WTC11 (cell line): ENCODE measurements around the gene GPATCH8. TPM values are rescaled to one million over a fixed set of nuclear protein-coding genes. Genes with fewer than 3 reads are reported as not detected.

Experiments used
- CBFB ChIP-seq: sonication (generic); formaldehyde crosslinking; IDR thresholded peaks from 2 replicates; pipeline ENCODE4 v1.8.1; 2022; ENCODE audit warnings: mild to moderate bottlenecking, low read depth, missing genetic modification reagents
- E2F5 ChIP-seq: sonication (generic); formaldehyde crosslinking; IDR thresholded peaks from 2 replicates; pipeline ENCODE4 v1.8.1; 2022; ENCODE audit warnings: mild to moderate bottlenecking, moderate library complexity, missing genetic modification reagents
- EMX1 ChIP-seq: fragments of 250-450 bp; sonication (Bioruptor Pico); IDR thresholded peaks from 2 replicates; pipeline ENCODE4 v1.8.0; 2021; ENCODE audit warnings: mild to moderate bottlenecking
- ETV6 ChIP-seq: sonication (generic); formaldehyde crosslinking; IDR thresholded peaks from 2 replicates; pipeline ENCODE4 v1.8.1; 2022; ENCODE audit warnings: mild to moderate bottlenecking, missing genetic modification reagents
- GABPB1 ChIP-seq: sonication (generic); formaldehyde crosslinking; IDR thresholded peaks from 2 replicates; pipeline ENCODE4 v1.8.1; 2023; ENCODE audit warnings: mild to moderate bottlenecking, missing genetic modification reagents
- IRF1 ChIP-seq: sonication (generic); formaldehyde crosslinking; IDR thresholded peaks from 2 replicates; pipeline ENCODE4 v1.8.0; 2023; ENCODE audit warnings: missing genetic modification reagents
- IRF2 ChIP-seq: sonication (generic); formaldehyde crosslinking; IDR thresholded peaks from 2 replicates; pipeline ENCODE4 v1.8.0; 2022; ENCODE audit warnings: low read depth, missing genetic modification reagents, borderline replicate concordance
- NR1H2 ChIP-seq: sonication (generic); formaldehyde crosslinking; IDR thresholded peaks from 2 replicates; pipeline ENCODE4 v1.9.0; 2021; ENCODE audit warnings: mild to moderate bottlenecking, moderate library complexity, missing genetic modification reagents
- OVOL2 ChIP-seq: fragments of 250-450 bp; sonication (Bioruptor Pico); IDR thresholded peaks from 2 replicates; pipeline ENCODE4 v1.9.0; 2021; ENCODE audit warnings: mild to moderate bottlenecking, borderline replicate concordance
- TCF7 ChIP-seq: sonication (generic); formaldehyde crosslinking; IDR thresholded peaks from 2 replicates; pipeline ENCODE4 v1.8.0; 2022; ENCODE audit warnings: mild to moderate bottlenecking, low read depth, missing genetic modification reagents, moderate library complexity
- TEAD4 ChIP-seq: sonication (generic); formaldehyde crosslinking; IDR thresholded peaks from 2 replicates; pipeline ENCODE4 v1.8.0; 2022; ENCODE audit warnings: mild to moderate bottlenecking, missing genetic modification reagents
- TP53 ChIP-seq: sonication (generic); formaldehyde crosslinking; IDR thresholded peaks from 2 replicates; pipeline ENCODE4 v1.8.1; 2023; ENCODE audit warnings: mild to moderate bottlenecking, missing genetic modification reagents
- ZBTB21 ChIP-seq: sonication (generic); formaldehyde crosslinking; IDR thresholded peaks from 2 replicates; pipeline ENCODE4 v1.8.1; 2023; ENCODE audit warnings: mild to moderate bottlenecking, missing genetic modification reagents, borderline replicate concordance
- ZMAT4 ChIP-seq: fragments of 250-450 bp; sonication (Bioruptor Pico); IDR thresholded peaks from 2 replicates; pipeline ENCODE4 v1.9.0; 2021; ENCODE audit warnings: mild to moderate bottlenecking
- ZNF317 ChIP-seq: sonication (generic); formaldehyde crosslinking; IDR thresholded peaks from 2 replicates; pipeline ENCODE4 v1.8.1; 2023; ENCODE audit warnings: low read depth, mild to moderate bottlenecking, moderate library complexity, missing genetic modification reagents, borderline replicate concordance
- ZNF416 ChIP-seq: fragments of 250-450 bp; sonication (Bioruptor Pico); IDR thresholded peaks from 2 replicates; pipeline ENCODE4 v1.9.0; 2021; ENCODE audit warnings: mild to moderate bottlenecking, inconsistent platforms
- total RNA-seq: library from RNA; stranded (reverse); gene quantifications from 3 replicates; pipeline ENCODE4 v1.2.3, GENCODE V29; 2021
- TF ChIP-seq, protein P1 (sequence below): sonication (generic); formaldehyde crosslinking; IDR thresholded peaks from 2 replicates; pipeline ENCODE4 v1.8.0; 2022; ENCODE audit warnings: mild to moderate bottlenecking, missing genetic modification reagents
- TF ChIP-seq, protein P2 (sequence below): sonication (generic); formaldehyde crosslinking; IDR thresholded peaks from 2 replicates; pipeline ENCODE4 v1.8.0; 2023; ENCODE audit warnings: mild to moderate bottlenecking, missing genetic modification reagents
- TF ChIP-seq, protein P3 (sequence below): sonication (generic); formaldehyde crosslinking; IDR thresholded peaks from 2 replicates; pipeline ENCODE4 v1.8.0; 2022; ENCODE audit warnings: missing genetic modification reagents
- TF ChIP-seq, protein P4 (sequence below): sonication (generic); formaldehyde crosslinking; IDR thresholded peaks from 2 replicates; pipeline ENCODE4 v1.8.1; 2023; ENCODE audit warnings: mild to moderate bottlenecking, missing genetic modification reagents, borderline replicate concordance
- TF ChIP-seq, protein P5 (sequence below): sonication (generic); formaldehyde crosslinking; IDR thresholded peaks from 2 replicates; pipeline ENCODE4 v1.8.1; 2022; ENCODE audit warnings: missing genetic modification reagents, borderline replicate concordance
- TF ChIP-seq, protein P6 (sequence below): sonication (generic); formaldehyde crosslinking; IDR thresholded peaks from 2 replicates; pipeline ENCODE4 v1.8.1; 2023; ENCODE audit warnings: mild to moderate bottlenecking, missing genetic modification reagents

The GPATCH8 gene
- total RNA-seq, 1 experiment from 2014 or later: 51.9 TPM

DNA sequence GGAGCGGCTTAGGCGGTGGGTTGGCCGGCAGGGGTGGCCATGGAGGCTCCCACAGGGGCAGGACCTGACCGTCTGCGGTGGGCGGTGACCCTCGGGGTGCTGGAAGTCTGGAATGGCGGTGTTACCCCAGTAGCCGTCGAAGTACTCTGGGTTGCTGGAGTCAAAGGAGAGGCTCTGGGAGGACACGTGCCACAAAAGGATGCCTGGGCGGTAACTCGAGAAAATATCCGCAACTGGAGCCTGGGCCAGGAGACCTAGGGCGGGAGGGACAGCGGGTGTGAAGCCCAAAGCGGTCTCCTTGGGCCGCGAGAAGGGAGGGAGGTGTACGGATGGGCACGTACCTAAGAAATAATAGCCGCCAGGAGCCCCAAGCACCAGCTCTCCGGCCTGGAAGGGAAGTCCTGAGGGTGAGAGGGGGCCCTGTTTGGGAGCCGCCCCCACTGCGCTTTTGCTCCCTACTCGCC is 118.4 kb downstream of the GPATCH8 start (continued):
- TF ChIP-seq, protein P1, sequence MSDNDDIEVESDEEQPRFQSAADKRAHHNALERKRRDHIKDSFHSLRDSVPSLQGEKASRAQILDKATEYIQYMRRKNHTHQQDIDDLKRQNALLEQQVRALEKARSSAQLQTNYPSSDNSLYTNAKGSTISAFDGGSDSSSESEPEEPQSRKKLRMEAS: peak; percentile 95
- TF ChIP-seq ETV6 (CRISPR knock-in tag): peak; percentile 82
- peak; percentile 51; the same call in 1 of the 2 replicates for TF ChIP-seq TEAD4 (CRISPR knock-in tag)
- TF ChIP-seq, protein P2, sequence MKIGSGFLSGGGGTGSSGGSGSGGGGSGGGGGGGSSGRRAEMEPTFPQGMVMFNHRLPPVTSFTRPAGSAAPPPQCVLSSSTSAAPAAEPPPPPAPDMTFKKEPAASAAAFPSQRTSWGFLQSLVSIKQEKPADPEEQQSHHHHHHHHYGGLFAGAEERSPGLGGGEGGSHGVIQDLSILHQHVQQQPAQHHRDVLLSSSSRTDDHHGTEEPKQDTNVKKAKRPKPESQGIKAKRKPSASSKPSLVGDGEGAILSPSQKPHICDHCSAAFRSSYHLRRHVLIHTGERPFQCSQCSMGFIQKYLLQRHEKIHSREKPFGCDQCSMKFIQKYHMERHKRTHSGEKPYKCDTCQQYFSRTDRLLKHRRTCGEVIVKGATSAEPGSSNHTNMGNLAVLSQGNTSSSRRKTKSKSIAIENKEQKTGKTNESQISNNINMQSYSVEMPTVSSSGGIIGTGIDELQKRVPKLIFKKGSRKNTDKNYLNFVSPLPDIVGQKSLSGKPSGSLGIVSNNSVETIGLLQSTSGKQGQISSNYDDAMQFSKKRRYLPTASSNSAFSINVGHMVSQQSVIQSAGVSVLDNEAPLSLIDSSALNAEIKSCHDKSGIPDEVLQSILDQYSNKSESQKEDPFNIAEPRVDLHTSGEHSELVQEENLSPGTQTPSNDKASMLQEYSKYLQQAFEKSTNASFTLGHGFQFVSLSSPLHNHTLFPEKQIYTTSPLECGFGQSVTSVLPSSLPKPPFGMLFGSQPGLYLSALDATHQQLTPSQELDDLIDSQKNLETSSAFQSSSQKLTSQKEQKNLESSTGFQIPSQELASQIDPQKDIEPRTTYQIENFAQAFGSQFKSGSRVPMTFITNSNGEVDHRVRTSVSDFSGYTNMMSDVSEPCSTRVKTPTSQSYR (CRISPR knock-in tag): no peak
- no peak for TF ChIP-seq NR1H2 (CRISPR knock-in tag)
- no peak for TF ChIP-seq OVOL2 (CRISPR knock-in tag)
- TF ChIP-seq, protein P3, sequence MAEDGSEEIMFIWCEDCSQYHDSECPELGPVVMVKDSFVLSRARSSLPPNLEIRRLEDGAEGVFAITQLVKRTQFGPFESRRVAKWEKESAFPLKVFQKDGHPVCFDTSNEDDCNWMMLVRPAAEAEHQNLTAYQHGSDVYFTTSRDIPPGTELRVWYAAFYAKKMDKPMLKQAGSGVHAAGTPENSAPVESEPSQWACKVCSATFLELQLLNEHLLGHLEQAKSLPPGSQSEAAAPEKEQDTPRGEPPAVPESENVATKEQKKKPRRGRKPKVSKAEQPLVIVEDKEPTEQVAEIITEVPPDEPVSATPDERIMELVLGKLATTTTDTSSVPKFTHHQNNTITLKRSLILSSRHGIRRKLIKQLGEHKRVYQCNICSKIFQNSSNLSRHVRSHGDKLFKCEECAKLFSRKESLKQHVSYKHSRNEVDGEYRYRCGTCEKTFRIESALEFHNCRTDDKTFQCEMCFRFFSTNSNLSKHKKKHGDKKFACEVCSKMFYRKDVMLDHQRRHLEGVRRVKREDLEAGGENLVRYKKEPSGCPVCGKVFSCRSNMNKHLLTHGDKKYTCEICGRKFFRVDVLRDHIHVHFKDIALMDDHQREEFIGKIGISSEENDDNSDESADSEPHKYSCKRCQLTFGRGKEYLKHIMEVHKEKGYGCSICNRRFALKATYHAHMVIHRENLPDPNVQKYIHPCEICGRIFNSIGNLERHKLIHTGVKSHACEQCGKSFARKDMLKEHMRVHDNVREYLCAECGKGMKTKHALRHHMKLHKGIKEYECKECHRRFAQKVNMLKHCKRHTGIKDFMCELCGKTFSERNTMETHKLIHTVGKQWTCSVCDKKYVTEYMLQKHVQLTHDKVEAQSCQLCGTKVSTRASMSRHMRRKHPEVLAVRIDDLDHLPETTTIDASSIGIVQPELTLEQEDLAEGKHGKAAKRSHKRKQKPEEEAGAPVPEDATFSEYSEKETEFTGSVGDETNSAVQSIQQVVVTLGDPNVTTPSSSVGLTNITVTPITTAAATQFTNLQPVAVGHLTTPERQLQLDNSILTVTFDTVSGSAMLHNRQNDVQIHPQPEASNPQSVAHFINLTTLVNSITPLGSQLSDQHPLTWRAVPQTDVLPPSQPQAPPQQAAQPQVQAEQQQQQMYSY (CRISPR knock-in tag): peak; percentile 44; the same call in 1 of the 2 replicates
- no peak for TF ChIP-seq TP53 (CRISPR knock-in tag)
- TF ChIP-seq E2F5 (CRISPR knock-in tag): 0 out of 2 replicates have a peak, but pooled peaks have one; percentile 19
- no peak for TF ChIP-seq ZNF317 (CRISPR knock-in tag)
- no peak for TF ChIP-seq ZBTB21 (CRISPR knock-in tag)
- TF ChIP-seq IRF1 (CRISPR knock-in tag): peak; percentile 74; the same call in 1 of the 2 replicates
- TF ChIP-seq IRF2: 0 out of 2 replicates have a peak, but pooled peaks have one; percentile 51
- TF ChIP-seq, protein P4, sequence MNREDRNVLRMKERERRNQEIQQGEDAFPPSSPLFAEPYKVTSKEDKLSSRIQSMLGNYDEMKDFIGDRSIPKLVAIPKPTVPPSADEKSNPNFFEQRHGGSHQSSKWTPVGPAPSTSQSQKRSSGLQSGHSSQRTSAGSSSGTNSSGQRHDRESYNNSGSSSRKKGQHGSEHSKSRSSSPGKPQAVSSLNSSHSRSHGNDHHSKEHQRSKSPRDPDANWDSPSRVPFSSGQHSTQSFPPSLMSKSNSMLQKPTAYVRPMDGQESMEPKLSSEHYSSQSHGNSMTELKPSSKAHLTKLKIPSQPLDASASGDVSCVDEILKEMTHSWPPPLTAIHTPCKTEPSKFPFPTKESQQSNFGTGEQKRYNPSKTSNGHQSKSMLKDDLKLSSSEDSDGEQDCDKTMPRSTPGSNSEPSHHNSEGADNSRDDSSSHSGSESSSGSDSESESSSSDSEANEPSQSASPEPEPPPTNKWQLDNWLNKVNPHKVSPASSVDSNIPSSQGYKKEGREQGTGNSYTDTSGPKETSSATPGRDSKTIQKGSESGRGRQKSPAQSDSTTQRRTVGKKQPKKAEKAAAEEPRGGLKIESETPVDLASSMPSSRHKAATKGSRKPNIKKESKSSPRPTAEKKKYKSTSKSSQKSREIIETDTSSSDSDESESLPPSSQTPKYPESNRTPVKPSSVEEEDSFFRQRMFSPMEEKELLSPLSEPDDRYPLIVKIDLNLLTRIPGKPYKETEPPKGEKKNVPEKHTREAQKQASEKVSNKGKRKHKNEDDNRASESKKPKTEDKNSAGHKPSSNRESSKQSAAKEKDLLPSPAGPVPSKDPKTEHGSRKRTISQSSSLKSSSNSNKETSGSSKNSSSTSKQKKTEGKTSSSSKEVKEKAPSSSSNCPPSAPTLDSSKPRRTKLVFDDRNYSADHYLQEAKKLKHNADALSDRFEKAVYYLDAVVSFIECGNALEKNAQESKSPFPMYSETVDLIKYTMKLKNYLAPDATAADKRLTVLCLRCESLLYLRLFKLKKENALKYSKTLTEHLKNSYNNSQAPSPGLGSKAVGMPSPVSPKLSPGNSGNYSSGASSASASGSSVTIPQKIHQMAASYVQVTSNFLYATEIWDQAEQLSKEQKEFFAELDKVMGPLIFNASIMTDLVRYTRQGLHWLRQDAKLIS: no peak
- TF ChIP-seq CBFB (CRISPR knock-in tag): no peak
- no peak for TF ChIP-seq ZNF416 (CRISPR knock-in tag)
- TF ChIP-seq TCF7 (CRISPR knock-in tag): peak; percentile 69; the same call in 1 of the 2 replicates
- TF ChIP-seq EMX1: no peak
- TF ChIP-seq, protein P5, sequence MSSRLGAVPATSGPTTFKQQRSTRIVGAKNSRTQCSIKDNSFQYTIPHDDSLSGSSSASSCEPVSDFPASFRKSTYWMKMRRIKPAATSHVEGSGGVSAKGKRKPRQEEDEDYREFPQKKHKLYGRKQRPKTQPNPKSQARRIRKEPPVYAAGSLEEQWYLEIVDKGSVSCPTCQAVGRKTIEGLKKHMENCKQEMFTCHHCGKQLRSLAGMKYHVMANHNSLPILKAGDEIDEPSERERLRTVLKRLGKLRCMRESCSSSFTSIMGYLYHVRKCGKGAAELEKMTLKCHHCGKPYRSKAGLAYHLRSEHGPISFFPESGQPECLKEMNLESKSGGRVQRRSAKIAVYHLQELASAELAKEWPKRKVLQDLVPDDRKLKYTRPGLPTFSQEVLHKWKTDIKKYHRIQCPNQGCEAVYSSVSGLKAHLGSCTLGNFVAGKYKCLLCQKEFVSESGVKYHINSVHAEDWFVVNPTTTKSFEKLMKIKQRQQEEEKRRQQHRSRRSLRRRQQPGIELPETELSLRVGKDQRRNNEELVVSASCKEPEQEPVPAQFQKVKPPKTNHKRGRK: no peak
- TF ChIP-seq ZMAT4 (CRISPR knock-in tag): no peak
- TF ChIP-seq GABPB1 (CRISPR knock-in tag): 0 out of 2 replicates have a peak, but pooled peaks have one; percentile 5
- TF ChIP-seq, protein P6, sequence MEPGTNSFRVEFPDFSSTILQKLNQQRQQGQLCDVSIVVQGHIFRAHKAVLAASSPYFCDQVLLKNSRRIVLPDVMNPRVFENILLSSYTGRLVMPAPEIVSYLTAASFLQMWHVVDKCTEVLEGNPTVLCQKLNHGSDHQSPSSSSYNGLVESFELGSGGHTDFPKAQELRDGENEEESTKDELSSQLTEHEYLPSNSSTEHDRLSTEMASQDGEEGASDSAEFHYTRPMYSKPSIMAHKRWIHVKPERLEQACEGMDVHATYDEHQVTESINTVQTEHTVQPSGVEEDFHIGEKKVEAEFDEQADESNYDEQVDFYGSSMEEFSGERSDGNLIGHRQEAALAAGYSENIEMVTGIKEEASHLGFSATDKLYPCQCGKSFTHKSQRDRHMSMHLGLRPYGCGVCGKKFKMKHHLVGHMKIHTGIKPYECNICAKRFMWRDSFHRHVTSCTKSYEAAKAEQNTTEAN (CRISPR knock-in tag): peak; percentile 85
